ENCODE results near the gene ELL.

ELL gene

GRCh38 chr19:18428173-18428786 lies 93.6 kb downstream of the ELL start (continued):
- TF ChIP-seq PATZ1 (CRISPR knock-in tag; IDR thresholded peaks at IDR 0.05; ENCODE audit: borderline replicate concordance), result no peak
- no peak for TF ChIP-seq RARB (CRISPR knock-in tag; IDR thresholded peaks at IDR 0.05)
- no peak for TF ChIP-seq OSR1 (CRISPR knock-in tag; IDR thresholded peaks at IDR 0.05)
- TF ChIP-seq PPARA (CRISPR knock-in tag; IDR thresholded peaks at IDR 0.05; ENCODE audit: borderline replicate concordance), result no peak

DNA sequence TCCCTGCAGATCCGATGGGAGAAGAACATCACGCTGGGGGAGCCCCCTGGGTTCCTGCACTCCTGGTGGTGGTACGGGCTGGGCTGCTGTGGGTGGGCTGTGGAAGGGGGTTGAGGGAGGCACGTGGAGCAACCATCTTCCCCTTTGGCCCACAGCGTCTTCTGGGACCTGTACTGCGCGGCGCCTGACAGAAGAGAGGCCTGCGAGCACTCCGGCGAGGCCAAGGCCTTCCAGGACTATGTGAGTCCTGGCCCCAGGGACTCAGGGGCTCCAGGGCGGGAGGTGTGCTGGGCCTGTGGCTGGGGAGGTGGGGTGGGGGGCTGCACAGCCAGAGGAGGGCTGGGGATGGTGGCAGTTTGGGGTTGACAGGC lies 94.1 kb downstream of the ELL start:
- TF ChIP-seq BACH2 (CRISPR knock-in tag; IDR thresholded peaks at IDR 0.05; ENCODE audit: borderline replicate concordance) (no peak), RARB (CRISPR knock-in tag; IDR thresholded peaks at IDR 0.05) (no peak), ZNF565 (CRISPR knock-in tag; conservative IDR thresholded peaks at IDR 0.05; ENCODE audit: low read depth) (no peak), PPARA (CRISPR knock-in tag; IDR thresholded peaks at IDR 0.05; ENCODE audit: borderline replicate concordance) (no peak), GLIS3 (CRISPR knock-in tag; IDR thresholded peaks at IDR 0.05) (no peak), CSDC2 (CRISPR knock-in tag; IDR thresholded peaks at IDR 0.05) (no peak), ISL1 (CRISPR knock-in tag; IDR thresholded peaks at IDR 0.05) (no peak), OSR1 (CRISPR knock-in tag; IDR thresholded peaks at IDR 0.05) (no peak), TSHZ2 (CRISPR knock-in tag; IDR thresholded peaks at IDR 0.05) (no peak), TCF4 (CRISPR knock-in tag; IDR thresholded peaks at IDR 0.05; ENCODE audit: borderline replicate concordance) (no peak), CSRNP3 (CRISPR knock-in tag; IDR thresholded peaks at IDR 0.05) (no peak), ZFP30 (CRISPR knock-in tag; IDR thresholded peaks at IDR 0.05) (no peak), ZNF70 (CRISPR knock-in tag; IDR thresholded peaks at IDR 0.05) (no peak), ZNF8 (CRISPR knock-in tag; IDR thresholded peaks at IDR 0.05) (no peak), ZC3H10 (CRISPR knock-in tag; IDR thresholded peaks at IDR 0.05) (no peak), ZFP3 (CRISPR knock-in tag; IDR thresholded peaks at IDR 0.05) (no peak)
- TF ChIP-seq, protein P1, sequence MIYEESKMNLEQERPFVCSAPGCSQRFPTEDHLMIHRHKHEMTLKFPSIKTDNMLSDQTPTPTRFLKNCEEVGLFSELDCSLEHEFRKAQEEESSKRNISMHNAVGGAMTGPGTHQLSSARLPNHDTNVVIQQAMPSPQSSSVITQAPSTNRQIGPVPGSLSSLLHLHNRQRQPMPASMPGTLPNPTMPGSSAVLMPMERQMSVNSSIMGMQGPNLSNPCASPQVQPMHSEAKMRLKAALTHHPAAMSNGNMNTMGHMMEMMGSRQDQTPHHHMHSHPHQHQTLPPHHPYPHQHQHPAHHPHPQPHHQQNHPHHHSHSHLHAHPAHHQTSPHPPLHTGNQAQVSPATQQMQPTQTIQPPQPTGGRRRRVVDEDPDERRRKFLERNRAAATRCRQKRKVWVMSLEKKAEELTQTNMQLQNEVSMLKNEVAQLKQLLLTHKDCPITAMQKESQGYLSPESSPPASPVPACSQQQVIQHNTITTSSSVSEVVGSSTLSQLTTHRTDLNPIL (CRISPR knock-in tag; IDR thresholded peaks at IDR 0.05; ENCODE audit: low read depth), result no peak
- TF ChIP-seq, protein P2, sequence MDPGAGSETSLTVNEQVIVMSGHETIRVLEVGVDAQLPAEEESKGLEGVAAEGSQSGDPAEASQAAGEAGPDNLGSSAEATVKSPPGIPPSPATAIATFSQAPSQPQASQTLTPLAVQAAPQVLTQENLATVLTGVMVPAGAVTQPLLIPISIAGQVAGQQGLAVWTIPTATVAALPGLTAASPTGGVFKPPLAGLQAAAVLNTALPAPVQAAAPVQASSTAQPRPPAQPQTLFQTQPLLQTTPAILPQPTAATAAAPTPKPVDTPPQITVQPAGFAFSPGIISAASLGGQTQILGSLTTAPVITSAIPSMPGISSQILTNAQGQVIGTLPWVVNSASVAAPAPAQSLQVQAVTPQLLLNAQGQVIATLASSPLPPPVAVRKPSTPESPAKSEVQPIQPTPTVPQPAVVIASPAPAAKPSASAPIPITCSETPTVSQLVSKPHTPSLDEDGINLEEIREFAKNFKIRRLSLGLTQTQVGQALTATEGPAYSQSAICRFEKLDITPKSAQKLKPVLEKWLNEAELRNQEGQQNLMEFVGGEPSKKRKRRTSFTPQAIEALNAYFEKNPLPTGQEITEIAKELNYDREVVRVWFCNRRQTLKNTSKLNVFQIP (CRISPR knock-in tag; IDR thresholded peaks at IDR 0.05; ENCODE audit: borderline replicate concordance, low read depth), result no peak
- no peak for ATAC-seq

GRCh38 chr19:18427080-18427742 lies 94.7 kb downstream of the ELL start:
- ATAC-seq, result no peak
- TF ChIP-seq ESRRG (CRISPR knock-in tag; IDR thresholded peaks at IDR 0.05) (no peak), ARNTL (CRISPR knock-in tag; IDR thresholded peaks at IDR 0.05; ENCODE audit: borderline replicate concordance, low read depth) (no peak), RARB (CRISPR knock-in tag; IDR thresholded peaks at IDR 0.05) (no peak), TCF4 (CRISPR knock-in tag; IDR thresholded peaks at IDR 0.05; ENCODE audit: borderline replicate concordance) (no peak), BACH2 (CRISPR knock-in tag; IDR thresholded peaks at IDR 0.05; ENCODE audit: borderline replicate concordance) (no peak), SNAI2 (CRISPR knock-in tag; IDR thresholded peaks at IDR 0.05) (no peak), GLIS3 (CRISPR knock-in tag; IDR thresholded peaks at IDR 0.05) (no peak)

Data from SK-N-SH treated with all-trans-retinoic acid at 6 μM for 48 hours (cell line).